Spleen (tissue), 11 donors: ENCODE data around the gene MMS22L. TPM values are rescaled to one million over a fixed set of nuclear protein-coding genes. Genes with fewer than 3 reads are reported as not detected.
A peak's percentile ranks its signal among the peaks of the same experiment; 100 is the strongest.

Experiments
- DNase-seq: peaks from one replicate; pipeline ENCODE4 v3.0.0-alpha.2; 2020
- H3K27ac ChIP-seq, 8 donors: fragments of 200-600 bp; sonication (generic) in 7 of 8; 1 replicate in 4 of 8; 2 replicates in 4 of 8; pipeline versions ENCODE4 v1.5.0 to v1.8.0; 2016 to 2021; ENCODE audit warnings: inconsistent platforms in 4 of 8, mild to moderate bottlenecking in 4 of 8, moderate library complexity in 1 of 8
- H3K27me3 ChIP-seq, 7 donors: fragments of 200-600 bp; sonication (generic) in 6 of 7; replicated peaks in 1 of 7; 1 replicate in 4 of 7; 2 replicates in 3 of 7; pipeline versions ENCODE4 v1.5.0 to v1.8.0; 2016 to 2021; ENCODE audit warnings: inconsistent platforms in 3 of 7, mild to moderate bottlenecking in 1 of 7
- H3K36me3 ChIP-seq, 6 donors: fragments of 200-600 bp; sonication (generic) in 5 of 6; 1 replicate in 4 of 6; 2 replicates in 2 of 6; pipeline versions ENCODE4 v1.5.0 to v1.8.0; 2016 to 2021; ENCODE audit warnings: inconsistent platforms in 2 of 6
- H3K4me1 ChIP-seq, 6 donors: fragments of 200-600 bp; sonication (generic) in 5 of 6; 1 replicate in 3 of 6; 2 replicates in 3 of 6; pipeline versions ENCODE4 v1.5.0 to v1.8.0; 2016 to 2021; ENCODE audit warnings: inconsistent platforms in 3 of 6
- H3K4me3 ChIP-seq, 8 donors: fragments of 200-600 bp; sonication (generic) in 7 of 8; 1 replicate in 4 of 8; 2 replicates in 4 of 8; pipeline versions ENCODE4 v1.5.0 to v1.8.0; 2016 to 2021; ENCODE audit warnings: inconsistent platforms in 4 of 8, mild to moderate bottlenecking in 4 of 8, moderate library complexity in 2 of 8
- H3K9me3 ChIP-seq, 8 donors: fragments of 200-600 bp; sonication (generic) in 7 of 8; 1 replicate in 4 of 8; 2 replicates in 4 of 8; pipeline versions ENCODE4 v1.5.0 to v1.8.0; 2016 to 2021; ENCODE audit warnings: inconsistent platforms in 4 of 8
- POLR2A ChIP-seq, 3 donors: fragments of 450-650 bp; IDR thresholded peaks; one replicate each; pipeline ENCODE4 v1.5.1; 2017; ENCODE audit warnings: antibody characterized with exemption in 3 of 3, mild to moderate bottlenecking in 1 of 3
- POLR2AphosphoS5 ChIP-seq, 3 donors: sonication (generic); formaldehyde crosslinking; IDR thresholded peaks; one replicate each; pipeline ENCODE4 v1.5.1; 2017; ENCODE audit warnings: antibody characterized with exemption in 3 of 3
- WGBS, 5 donors: extraction: QIAGEN DNeasy Blood & Tissue Kit in 3 of 5; methylation state at CpG; one replicate each; pipeline versions ENCODE4 v1.1.5 to v1.1.7; 2013 to 2018; 5-methylcytosine and 5-hydroxymethylcytosine counted together
- intact Hi-C: fragments of 100-400 bp; cut with DNase I; formaldehyde crosslinking; loops from one replicate; pipeline ENCODE4 v1.15.0; 2023; ENCODE audit warnings: low total_unique reads
- polyA plus RNA-seq, 3 donors: library from polyadenylated mRNA; stranded (reverse); fragments of 200-250 nt; gene quantifications; one replicate each; pipeline ENCODE4 v1.2.1, GENCODE V29; 2013
- total RNA-seq, 7 donors: library from RNA; depleted of rRNA in 3 of 7; stranded (reverse); fragments of >200 nt in 3 of 7; fragmentation: NEBNext Ultra II Directional in 4 of 7; extraction: Animal tissue kit (Norgen Biotek cat#: 25700) in 4 of 7; gene quantifications; one replicate each; pipeline versions ENCODE4 v1.1.0 to v1.2.1, GENCODE V29; 2016 to 2021
- TF ChIP-seq, protein P1 (sequence below), 11 experiments: fragments of 200-600 bp in 7 of 11; fragments of 450-650 bp in 4 of 11; sonication (generic) in 4 of 11; IDR thresholded peaks in 8 of 11; conservative IDR thresholded peaks in 3 of 11; 1 replicate in 7 of 11; 2 replicates in 4 of 11; pipeline versions ENCODE4 v1.4.0 to v1.8.0; 2016 to 2021; ENCODE audit warnings: antibody characterized with exemption in 11 of 11, inconsistent platforms in 4 of 11, mild to moderate bottlenecking in 1 of 11
- donor health status: healthy with polysubstance abuse.
- donor health status: DM: no; HTN: no; CAD: no; lungs with moderate emphysema.
- donor health status: DM: no; HTN: no; CAD: no.
- donor health status: Bipolar disorder and iron deficiency.
- donor health status: healthy.
- donor health status: DM: no; HTN: no; CAD: no.
- donor health status: DM: yes; HTN: yes; CAD: no.

MMS22L gene
- total and polyA plus RNA-seq, 10 donors = 1.4 to 42.3 (median 12.1) TPM

DNA sequence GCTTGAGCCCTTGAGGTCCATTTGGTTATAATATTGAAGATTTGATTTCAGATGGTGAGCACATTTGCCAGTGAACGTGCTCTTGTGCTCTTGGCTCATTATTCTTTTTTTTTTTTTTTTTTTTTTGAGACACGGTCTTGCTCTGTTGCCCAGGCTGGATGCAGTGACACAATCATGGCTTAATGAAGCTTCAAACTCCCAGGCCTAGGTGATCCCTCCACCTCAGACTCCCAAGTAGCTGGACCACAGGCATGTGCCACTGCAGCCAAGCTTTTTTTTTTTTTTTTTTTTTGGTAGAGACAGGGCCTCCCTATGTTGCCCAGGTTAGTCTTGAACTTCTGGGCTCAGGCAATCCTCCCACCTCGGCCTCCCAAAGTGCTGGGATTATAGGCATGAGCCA is 182.3 kb downstream of the MMS22L start:
- no peaks in the 10 kb centered on the region for H3K9me3 ChIP-seq
- WGBS, 5 donors = 83 to 93% (median 87%) methylated on average over 3 of the region's 3 CpGs
- H3K4me3 ChIP-seq = no peak overlapping the region
- no peak overlapping the region for H3K27ac ChIP-seq
- no peak for TF ChIP-seq POLR2A (IDR thresholded peaks at IDR 0.05)
- no peak for TF ChIP-seq POLR2AphosphoS5 (IDR thresholded peaks at IDR 0.05)
- TF ChIP-seq, protein P1, sequence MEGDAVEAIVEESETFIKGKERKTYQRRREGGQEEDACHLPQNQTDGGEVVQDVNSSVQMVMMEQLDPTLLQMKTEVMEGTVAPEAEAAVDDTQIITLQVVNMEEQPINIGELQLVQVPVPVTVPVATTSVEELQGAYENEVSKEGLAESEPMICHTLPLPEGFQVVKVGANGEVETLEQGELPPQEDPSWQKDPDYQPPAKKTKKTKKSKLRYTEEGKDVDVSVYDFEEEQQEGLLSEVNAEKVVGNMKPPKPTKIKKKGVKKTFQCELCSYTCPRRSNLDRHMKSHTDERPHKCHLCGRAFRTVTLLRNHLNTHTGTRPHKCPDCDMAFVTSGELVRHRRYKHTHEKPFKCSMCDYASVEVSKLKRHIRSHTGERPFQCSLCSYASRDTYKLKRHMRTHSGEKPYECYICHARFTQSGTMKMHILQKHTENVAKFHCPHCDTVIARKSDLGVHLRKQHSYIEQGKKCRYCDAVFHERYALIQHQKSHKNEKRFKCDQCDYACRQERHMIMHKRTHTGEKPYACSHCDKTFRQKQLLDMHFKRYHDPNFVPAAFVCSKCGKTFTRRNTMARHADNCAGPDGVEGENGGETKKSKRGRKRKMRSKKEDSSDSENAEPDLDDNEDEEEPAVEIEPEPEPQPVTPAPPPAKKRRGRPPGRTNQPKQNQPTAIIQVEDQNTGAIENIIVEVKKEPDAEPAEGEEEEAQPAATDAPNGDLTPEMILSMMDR (IDR thresholded peaks at IDR 0.05 in 8 of 11, conservative IDR thresholded peaks at IDR 0.05 in 3 of 11) = no peak
- no peak for DNase-seq
- intact Hi-C loops = no loop called here
- peaks cover 0 to 9% (median 1%) of the 10 kb centered on the region in 6 donors for H3K4me1 ChIP-seq
- H3K36me3 ChIP-seq = no peaks in the 10 kb centered on the region
- no peaks in the 10 kb centered on the region for H3K27me3 ChIP-seq

DNA sequence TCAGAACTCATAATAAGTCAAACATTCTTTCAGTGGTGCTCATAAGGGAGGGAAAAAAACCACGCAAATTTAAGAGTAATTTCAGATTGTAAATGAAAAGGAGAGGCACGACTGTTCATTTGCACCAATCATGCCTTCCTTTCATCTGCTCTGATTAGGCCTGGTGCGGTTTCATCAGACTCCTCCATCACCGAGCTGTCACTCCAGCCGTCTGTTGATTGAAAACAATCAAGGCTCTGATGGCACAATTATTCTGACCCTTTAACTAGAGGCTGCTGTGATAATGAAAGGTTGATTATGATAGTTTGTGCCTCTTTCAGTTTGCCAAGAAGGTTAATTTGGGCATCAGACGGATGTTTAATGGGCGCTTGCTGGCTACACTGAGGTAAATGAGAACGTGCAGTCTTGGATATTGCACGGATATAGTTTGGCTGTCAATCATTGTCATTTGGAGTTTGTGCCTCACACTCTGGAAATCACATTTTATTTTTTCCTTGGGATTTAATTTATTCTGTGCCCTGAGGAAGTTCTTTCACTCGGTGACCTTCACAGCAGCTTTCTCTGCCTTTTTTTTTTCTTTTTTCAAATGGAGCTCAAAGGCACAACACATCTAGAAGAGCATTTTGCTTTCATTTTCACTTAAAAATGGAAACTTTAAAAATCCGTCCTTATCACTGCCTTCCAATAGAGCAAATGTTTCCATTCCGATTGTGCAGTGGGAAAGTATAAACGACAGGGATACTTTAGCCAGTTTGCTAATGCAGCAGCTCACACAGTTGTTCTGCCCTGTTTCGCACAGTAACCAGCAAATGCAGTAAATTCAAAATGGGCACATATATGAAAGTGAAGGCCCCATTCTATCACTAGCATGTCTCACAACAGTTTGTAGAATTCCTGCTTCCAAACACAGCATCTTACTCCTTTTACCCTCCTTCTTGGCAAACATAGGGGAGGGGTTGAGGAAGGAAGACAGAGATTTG is 185.7 kb downstream of the MMS22L start:
- Histone ChIP-seq H3K27me3 (no peaks in the 10 kb centered on the region), H3K27ac (peak overlapping the region in 6 of 8 donors; percentile 22 to 68 (median 42)), H3K4me3 (peak overlapping the region in 2 of 8 donors; percentile 0 to 16), H3K36me3 (no peaks in the 10 kb centered on the region), H3K4me1 (peaks cover 0 to 9% (median 1%) of the 10 kb centered on the region in 6 donors), H3K9me3 (no peaks in the 10 kb centered on the region)
- 65 to 79% (median 75%) methylated on average over 14 of the region's 14 CpGs for WGBS, 5 donors
- intact Hi-C loops = no loop called here
- TF ChIP-seq POLR2A (IDR thresholded peaks at IDR 0.05) (no peak), POLR2AphosphoS5 (IDR thresholded peaks at IDR 0.05) (no peak)
- TF ChIP-seq, protein P1 (IDR thresholded peaks at IDR 0.05 in 8 of 11, conservative IDR thresholded peaks at IDR 0.05 in 3 of 11) = no peak
- no peak for DNase-seq

DNA sequence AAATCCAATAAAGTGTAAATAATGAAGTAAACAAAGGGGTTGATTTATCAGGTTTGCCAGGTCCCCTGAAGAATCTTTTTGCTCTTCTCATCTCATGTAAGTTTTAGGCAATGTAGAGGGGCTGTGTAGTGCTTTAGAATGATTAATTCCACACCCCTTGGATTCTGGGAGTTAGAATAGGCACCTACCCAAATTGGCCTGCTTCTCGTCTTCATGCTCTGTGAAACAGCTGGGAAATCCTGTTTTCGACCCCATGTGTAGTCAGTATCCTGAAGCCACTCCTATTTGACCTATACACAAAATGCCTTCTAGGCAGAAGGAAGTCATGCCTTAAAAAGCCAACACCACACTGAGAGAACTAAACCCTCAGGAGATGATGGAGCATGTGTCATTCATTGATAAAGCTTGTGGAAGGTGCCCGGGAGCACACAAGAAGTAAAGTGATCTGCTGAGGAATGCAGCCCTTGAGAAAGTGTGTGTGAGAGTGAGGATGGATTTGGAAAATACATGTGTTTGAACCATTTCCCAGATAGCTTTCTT is 187.6 kb downstream of the MMS22L start:
- Histone ChIP-seq H3K27ac (no peak overlapping the region), H3K4me3 (no peak overlapping the region), H3K27me3 (no peaks in the 10 kb centered on the region), H3K4me1 (peaks cover 0 to 9% (median 1%) of the 10 kb centered on the region in 6 donors), H3K36me3 (no peaks in the 10 kb centered on the region), H3K9me3 (no peaks in the 10 kb centered on the region)
- no peak for DNase-seq
- no peak for TF ChIP-seq POLR2A (IDR thresholded peaks at IDR 0.05)
- TF ChIP-seq, protein P1 (IDR thresholded peaks at IDR 0.05 in 8 of 11, conservative IDR thresholded peaks at IDR 0.05 in 3 of 11) = no peak
- no peak for TF ChIP-seq POLR2AphosphoS5 (IDR thresholded peaks at IDR 0.05)
- WGBS, 5 donors = 71 to 89% (median 82%) methylated on average over 3 of the region's 3 CpGs
- intact Hi-C loops = no loop called here

DNA sequence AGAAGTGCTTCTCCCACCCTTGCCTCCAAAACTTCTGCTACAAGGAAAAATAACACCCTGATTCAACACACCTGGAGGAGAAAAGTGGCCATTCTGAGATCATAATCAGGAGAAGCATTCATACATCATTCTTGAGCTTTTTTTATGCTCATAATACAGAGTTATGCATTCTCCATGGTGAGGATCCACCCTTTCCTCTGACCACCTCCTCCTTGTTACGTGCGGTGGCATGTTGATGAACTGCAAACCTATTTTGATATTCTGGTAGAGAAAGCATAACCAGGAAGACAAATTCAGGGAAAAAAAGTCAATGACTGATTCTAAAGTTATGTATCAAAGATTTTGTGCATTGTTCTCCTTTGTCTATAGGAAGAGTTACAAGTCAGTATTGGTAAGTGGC is 188.6 kb downstream of the MMS22L start:
- Histone ChIP-seq H3K4me3 (no peak overlapping the region), H3K27ac (no peak overlapping the region), H3K27me3 (no peaks in the 10 kb centered on the region), H3K4me1 (peaks cover 0 to 9% (median 1%) of the 10 kb centered on the region in 6 donors), H3K36me3 (no peaks in the 10 kb centered on the region), H3K9me3 (no peaks in the 10 kb centered on the region)
- TF ChIP-seq, protein P1 (IDR thresholded peaks at IDR 0.05 in 8 of 11, conservative IDR thresholded peaks at IDR 0.05 in 3 of 11) = no peak
- no peak for TF ChIP-seq POLR2AphosphoS5 (IDR thresholded peaks at IDR 0.05)
- no peak for TF ChIP-seq POLR2A (IDR thresholded peaks at IDR 0.05)
- DNase-seq = no peak
- 92 to 100% (median 97%) methylated on average over 2 of the region's 2 CpGs for WGBS, 5 donors
- intact Hi-C loops = no loop called here
